Small intestine (tissue), 7 donors: Measurements from ENCODE around the gene VWA2. TPM values are rescaled to one million over a fixed set of nuclear protein-coding genes. Genes with fewer than 3 reads are reported as not detected.

Experiments used
- DNase-seq, 2 donors: peaks; one replicate each; pipeline versions ENCODE4 v3.0.0 to v3.0.0-alpha.2; 2013
- FAIRE-seq: peaks from 2 replicates; lab custom pipeline; 2012; peaks lifted over from hg19 to GRCh38; lab: Jason Lieb, UNC
- H3K27ac ChIP-seq, 3 donors: one replicate each; pipeline ENCODE4 v1.5.1; 2013; ENCODE audit warnings: low read length in 2 of 3, mild to moderate bottlenecking in 2 of 3, control low read depth in 1 of 3, inconsistent platforms in 1 of 3, low read depth in 1 of 3, moderate library complexity in 1 of 3
- H3K27me3 ChIP-seq, 3 donors: one replicate each; pipeline ENCODE4 v1.6.1; 2013; ENCODE audit warnings: low read length in 3 of 3, inconsistent platforms in 1 of 3; ENCODE audit not compliant: control insufficient read depth in 3 of 3, insufficient read depth in 3 of 3
- H3K36me3 ChIP-seq, 3 donors: one replicate each; pipeline ENCODE4 v1.6.1; 2013; ENCODE audit warnings: low read length in 3 of 3, inconsistent platforms in 1 of 3, low read depth in 1 of 3, mild to moderate bottlenecking in 1 of 3, moderate library complexity in 1 of 3; ENCODE audit not compliant: control insufficient read depth in 3 of 3, insufficient read depth in 2 of 3
- H3K4me1 ChIP-seq, 3 donors: one replicate each; pipeline ENCODE4 v1.6.1; 2013; ENCODE audit warnings: low read length in 2 of 3, inconsistent platforms in 1 of 3, low read depth in 1 of 3, mild to moderate bottlenecking in 1 of 3, moderate library complexity in 1 of 3; ENCODE audit not compliant: control insufficient read depth in 3 of 3, insufficient read depth in 2 of 3
- H3K4me3 ChIP-seq, 3 donors: one replicate each; pipeline ENCODE4 v1.5.1; 2013; ENCODE audit warnings: low read length in 3 of 3, control low read depth in 1 of 3, inconsistent platforms in 1 of 3, low read depth in 1 of 3, mild to moderate bottlenecking in 1 of 3, moderate library complexity in 1 of 3
- H3K9me3 ChIP-seq, 2 donors: one replicate each; pipeline ENCODE4 v1.6.1; 2013; ENCODE audit warnings: low read depth in 1 of 2, low read length in 1 of 2; ENCODE audit not compliant: control insufficient read depth in 2 of 2, insufficient read depth in 1 of 2
- WGBS, 3 donors: extraction: QIAGEN DNeasy Blood & Tissue Kit; methylation state at CpG; one replicate each; pipeline ENCODE4 v1.1.7; 2013; 5-methylcytosine and 5-hydroxymethylcytosine counted together
- polyA plus RNA-seq, 4 donors: library from polyadenylated mRNA; stranded (reverse) in 3 of 4; unstranded in 1 of 4; fragments of 200-250 nt in 3 of 4; fragments of 120-200 nt in 1 of 4; gene quantifications; one replicate each; pipeline versions ENCODE4 v1.2.1 to v1.2.3, GENCODE V29; 2013
- donor health status: healthy with polysubstance abuse.
- donor health status: control.
- donor health status: control.
- donor health status: Bipolar disorder and iron deficiency.
- donor health status: healthy.

VWA2 gene
- polyA plus RNA-seq, 4 donors: 3.0 to 13.8 TPM; not detected in 2

DNA sequence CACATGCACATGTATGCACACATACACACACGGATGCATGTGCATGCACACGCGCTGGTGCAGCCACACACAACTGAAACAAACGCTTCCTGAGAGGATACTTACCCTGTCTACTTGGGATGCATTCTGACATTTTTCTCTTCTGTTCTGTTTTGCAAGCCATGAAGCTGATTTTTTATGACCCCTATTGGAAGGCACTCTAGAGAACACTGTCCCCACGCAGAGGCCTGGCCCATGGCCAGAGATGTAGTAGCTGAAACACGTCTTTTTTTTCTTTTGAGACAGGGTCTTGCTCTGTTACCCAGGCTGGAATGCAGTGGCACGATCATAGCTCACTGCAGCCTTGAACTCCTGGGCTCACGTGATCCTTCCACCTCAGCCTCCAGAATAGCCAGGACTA lies 47.9 kb downstream of the VWA2 start:
- WGBS, 3 donors: 71 to 76% (median 73%) methylated on average over 8 of the region's 8 CpGs
- H3K36me3 ChIP-seq: peaks cover 0 to 20% (median 0%) of the 10 kb centered on the region in 3 donors
- H3K9me3 ChIP-seq: no peaks in the 10 kb centered on the region
- FAIRE-seq (no peak), DNase-seq (no peak)
- no peak overlapping the region for H3K27ac ChIP-seq
- H3K4me3 ChIP-seq: no peak overlapping the region
- H3K4me1 ChIP-seq: no peaks in the 10 kb centered on the region
- H3K27me3 ChIP-seq: no peaks in the 10 kb centered on the region

DNA sequence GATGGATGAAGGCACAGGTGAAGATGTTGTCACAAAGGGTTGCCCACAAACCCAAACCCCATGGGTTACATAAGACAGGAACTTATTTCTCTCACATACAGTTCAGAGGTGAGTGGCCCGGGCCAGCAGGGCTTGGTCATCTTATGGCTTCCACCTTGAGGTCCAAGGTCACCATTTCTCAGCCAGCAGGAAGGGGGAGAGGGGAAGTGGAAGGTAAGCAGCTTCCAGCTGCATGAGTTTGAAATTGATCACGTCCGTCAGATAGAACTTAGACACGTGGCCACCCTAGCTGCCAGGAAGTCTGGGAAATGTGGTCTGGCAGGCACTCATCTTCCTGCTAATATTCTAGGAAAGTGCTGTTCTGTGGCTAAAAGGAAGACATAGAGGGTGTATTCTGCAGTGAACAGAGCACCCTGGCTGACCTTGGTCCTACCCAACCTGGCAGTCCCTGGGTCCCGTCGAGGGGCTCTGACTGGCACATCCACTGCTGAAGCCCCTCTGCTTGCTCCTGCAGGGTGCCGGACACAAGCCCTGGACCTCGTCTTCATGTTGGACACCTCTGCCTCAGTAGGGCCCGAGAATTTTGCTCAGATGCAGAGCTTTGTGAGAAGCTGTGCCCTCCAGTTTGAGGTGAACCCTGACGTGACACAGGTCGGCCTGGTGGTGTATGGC lies 49.5 kb downstream of the VWA2 start:
- FAIRE-seq: no peak
- H3K27ac ChIP-seq: no peak overlapping the region
- WGBS, 3 donors: 75 to 84% (median 79%) methylated on average over 11 of the region's 11 CpGs

DNA sequence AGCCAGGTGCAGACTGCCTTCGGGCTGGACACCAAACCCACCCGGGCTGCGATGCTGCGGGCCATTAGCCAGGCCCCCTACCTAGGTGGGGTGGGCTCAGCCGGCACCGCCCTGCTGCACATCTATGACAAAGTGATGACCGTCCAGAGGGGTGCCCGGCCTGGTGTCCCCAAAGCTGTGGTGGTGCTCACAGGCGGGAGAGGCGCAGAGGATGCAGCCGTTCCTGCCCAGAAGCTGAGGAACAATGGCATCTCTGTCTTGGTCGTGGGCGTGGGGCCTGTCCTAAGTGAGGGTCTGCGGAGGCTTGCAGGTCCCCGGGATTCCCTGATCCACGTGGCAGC lies 50.0 kb downstream of the VWA2 start:
- Histone ChIP-seq H3K27ac (no peak overlapping the region), H3K27me3 (no peaks in the 10 kb centered on the region), H3K36me3 (peaks cover 0 to 20% (median 0%) of the 10 kb centered on the region in 3 donors), H3K4me1 (no peaks in the 10 kb centered on the region), H3K4me3 (no peak overlapping the region), H3K9me3 (no peaks in the 10 kb centered on the region)
- DNase-seq (no peak), FAIRE-seq (no peak)
- WGBS, 3 donors: 93 to 94% (median 93%) methylated on average over 16 of the region's 16 CpGs

More for the DNA sequence above, 49.5 kb downstream of the VWA2 start:
- Histone ChIP-seq H3K4me3 (no peak overlapping the region), H3K36me3 (peaks cover 0 to 20% (median 0%) of the 10 kb centered on the region in 3 donors), H3K4me1 (no peaks in the 10 kb centered on the region), H3K9me3 (no peaks in the 10 kb centered on the region), H3K27me3 (no peaks in the 10 kb centered on the region)
- DNase-seq: no peak

DNA sequence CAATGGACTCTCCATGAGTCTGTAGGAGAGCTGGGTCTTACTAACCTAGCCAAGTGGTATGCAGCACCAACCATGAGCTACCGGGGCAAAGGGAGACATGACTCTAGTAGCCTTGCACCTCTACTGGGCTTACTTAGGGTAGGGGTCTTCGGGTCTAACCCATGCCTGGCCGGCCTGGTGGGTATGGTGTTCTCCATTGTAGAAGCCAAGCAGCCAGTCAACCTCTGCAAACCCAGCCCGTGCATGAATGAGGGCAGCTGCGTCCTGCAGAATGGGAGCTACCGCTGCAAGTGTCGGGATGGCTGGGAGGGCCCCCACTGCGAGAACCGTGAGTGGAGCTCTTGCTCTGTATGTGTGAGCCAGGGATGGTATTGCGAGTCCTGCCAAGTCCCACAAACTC lies 51.0 kb downstream of the VWA2 start:
- peaks cover 0 to 20% (median 0%) of the 10 kb centered on the region in 3 donors for H3K36me3 ChIP-seq
- no peak overlapping the region for H3K4me3 ChIP-seq
- WGBS, 3 donors: 92 to 95% (median 94%) methylated on average over 10 of the region's 10 CpGs
- DNase-seq (no peak), FAIRE-seq (no peak)
- no peak overlapping the region for H3K27ac ChIP-seq
- peaks cover 0 to 2% of the 10 kb centered on the region in 2 donors for H3K9me3 ChIP-seq
- H3K27me3 ChIP-seq: no peaks in the 10 kb centered on the region
- no peaks in the 10 kb centered on the region for H3K4me1 ChIP-seq

DNA sequence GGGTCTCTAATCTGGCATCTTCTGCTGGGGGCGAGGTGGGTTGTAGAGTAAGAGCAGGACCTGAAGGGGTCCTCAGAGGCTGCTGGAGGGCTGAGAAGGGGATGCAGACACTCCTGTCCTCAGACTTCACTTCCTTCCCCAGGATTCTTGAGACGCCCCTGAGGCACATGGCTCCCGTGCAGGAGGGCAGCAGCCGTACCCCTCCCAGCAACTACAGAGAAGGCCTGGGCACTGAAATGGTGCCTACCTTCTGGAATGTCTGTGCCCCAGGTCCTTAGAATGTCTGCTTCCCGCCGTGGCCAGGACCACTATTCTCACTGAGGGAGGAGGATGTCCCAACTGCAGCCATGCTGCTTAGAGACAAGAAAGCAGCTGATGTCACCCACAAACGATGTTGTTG lies 52.0 kb downstream of the VWA2 start:
- DNase-seq: no peak
- FAIRE-seq: no peak
- H3K36me3 ChIP-seq: peaks cover 0 to 18% (median 0%) of the 10 kb centered on the region in 3 donors
- H3K27ac ChIP-seq: no peak overlapping the region
- no peak overlapping the region for H3K4me3 ChIP-seq
- H3K4me1 ChIP-seq: no peaks in the 10 kb centered on the region
- peaks cover 0 to 10% of the 10 kb centered on the region in 2 donors for H3K9me3 ChIP-seq
- 88 to 93% (median 90%) methylated on average over 7 of the region's 7 CpGs for WGBS, 3 donors
- no peaks in the 10 kb centered on the region for H3K27me3 ChIP-seq

DNA sequence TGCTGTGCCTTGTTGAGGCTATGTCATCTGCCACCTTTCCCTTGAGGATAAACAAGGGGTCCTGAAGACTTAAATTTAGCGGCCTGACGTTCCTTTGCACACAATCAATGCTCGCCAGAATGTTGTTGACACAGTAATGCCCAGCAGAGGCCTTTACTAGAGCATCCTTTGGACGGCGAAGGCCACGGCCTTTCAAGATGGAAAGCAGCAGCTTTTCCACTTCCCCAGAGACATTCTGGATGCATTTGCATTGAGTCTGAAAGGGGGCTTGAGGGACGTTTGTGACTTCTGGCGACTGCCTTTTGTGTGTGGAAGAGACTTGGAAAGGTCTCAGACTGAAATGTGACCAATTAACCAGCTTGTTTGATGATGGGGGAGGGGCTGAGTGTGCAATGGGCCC lies 52.5 kb downstream of the VWA2 start:
- peaks cover 0 to 19% (median 2%) of the 10 kb centered on the region in 3 donors for H3K36me3 ChIP-seq
- H3K4me1 ChIP-seq: no peaks in the 10 kb centered on the region
- no peaks in the 10 kb centered on the region for H3K27me3 ChIP-seq
- DNase-seq (no peak), FAIRE-seq (no peak)
- 87 to 93% (median 87%) methylated on average over 8 of the region's 8 CpGs for WGBS, 3 donors
- no peak overlapping the region for H3K4me3 ChIP-seq
- peaks cover 0 to 15% of the 10 kb centered on the region in 2 donors for H3K9me3 ChIP-seq
- no peak overlapping the region for H3K27ac ChIP-seq

DNA sequence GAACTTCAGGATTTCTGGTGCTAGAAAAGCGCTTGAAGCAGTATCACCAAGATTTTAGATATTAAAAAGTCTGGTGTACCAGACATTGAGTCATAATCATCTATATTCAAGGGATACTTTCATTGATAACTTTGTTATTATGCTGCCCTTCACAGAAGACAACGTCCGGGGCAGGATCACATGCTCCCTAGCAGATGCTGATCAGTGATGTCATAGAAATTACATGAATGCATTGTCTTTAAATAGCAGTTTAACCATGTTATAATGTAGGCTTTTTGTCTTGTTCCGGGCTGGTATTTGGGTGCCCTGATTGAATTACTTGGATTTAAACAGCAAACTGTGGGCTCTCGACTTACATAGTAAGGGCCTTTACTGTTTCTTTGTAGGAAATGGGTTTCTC lies 54.0 kb downstream of the VWA2 start:
- Histone ChIP-seq H3K36me3 (peaks cover 0 to 31% (median 5%) of the 10 kb centered on the region in 3 donors), H3K9me3 (peaks cover 0 to 23% of the 10 kb centered on the region in 2 donors), H3K27me3 (no peaks in the 10 kb centered on the region), H3K4me3 (no peak overlapping the region), H3K4me1 (no peaks in the 10 kb centered on the region), H3K27ac (no peak overlapping the region)
- no peak for FAIRE-seq
- WGBS, 3 donors: 89 to 92% (median 91%) methylated on average over 5 of the region's 5 CpGs
- DNase-seq: no peak

DNA sequence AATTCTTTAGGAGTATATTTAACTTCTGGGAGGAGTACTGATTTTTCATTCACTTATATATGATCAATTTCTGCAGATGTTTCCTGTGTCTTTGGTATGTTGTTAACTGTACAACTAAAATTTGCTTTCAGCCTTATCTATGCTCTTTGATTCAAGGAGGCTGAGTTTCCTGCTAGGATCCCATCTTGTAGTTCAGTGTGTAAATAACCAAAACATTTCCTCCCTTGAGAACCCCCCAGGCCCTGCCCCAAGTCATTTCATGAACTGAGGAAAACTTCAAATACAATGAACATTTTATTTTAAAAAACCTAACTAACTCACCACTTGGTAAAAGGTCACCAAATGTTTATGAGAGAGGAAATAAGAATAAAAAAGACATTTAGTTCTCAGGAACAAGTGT lies 55.5 kb downstream of the VWA2 start:
- Histone ChIP-seq H3K36me3 (peaks cover 0 to 30% (median 5%) of the 10 kb centered on the region in 3 donors), H3K4me1 (no peaks in the 10 kb centered on the region), H3K4me3 (no peak overlapping the region), H3K27me3 (no peaks in the 10 kb centered on the region), H3K9me3 (peaks cover 0 to 23% of the 10 kb centered on the region in 2 donors), H3K27ac (no peak overlapping the region)
- no peak for FAIRE-seq
- DNase-seq: no peak

DNA sequence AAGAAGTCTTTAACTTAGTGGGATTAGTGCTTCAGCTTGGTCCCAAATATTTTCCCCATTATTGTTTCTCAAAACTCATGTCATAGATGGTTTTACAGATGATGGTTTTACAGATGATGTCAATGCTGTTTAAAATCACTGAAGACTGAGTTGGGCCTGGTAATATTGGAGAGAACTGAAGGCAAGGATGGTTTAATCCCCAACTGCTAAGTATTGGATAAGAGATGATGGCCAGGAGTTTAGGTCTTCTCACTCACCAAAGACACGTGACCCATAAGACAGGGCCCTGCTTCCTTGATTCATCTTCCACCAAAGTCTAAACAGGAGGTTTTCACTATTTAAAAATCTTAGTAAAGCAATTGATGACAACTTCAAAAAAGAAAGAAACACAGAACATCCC lies 56.3 kb downstream of the VWA2 start:
- FAIRE-seq (no peak), DNase-seq (no peak)
- H3K27ac ChIP-seq: no peak overlapping the region
- peaks cover 4 to 29% (median 5%) of the 10 kb centered on the region in 3 donors for H3K36me3 ChIP-seq
- H3K27me3 ChIP-seq: no peaks in the 10 kb centered on the region
- WGBS, 3 donors: 3 to 47% (median 10%) methylated on average over 1 of the region's 1 CpG
- H3K9me3 ChIP-seq: peaks cover 0 to 23% of the 10 kb centered on the region in 2 donors
- no peak overlapping the region for H3K4me3 ChIP-seq
- no peaks in the 10 kb centered on the region for H3K4me1 ChIP-seq
